Measurements from ENCODE around the gene FTCD.
A peak's percentile ranks its signal among the peaks of the same experiment; 100 is the strongest.

The FTCD gene

GRCh38 chr21:46154155-46154954 lies 1.0 kb downstream of the FTCD start:
- DNase-seq (ENCODE audit: low read depth in 2 of 2) = no peak

DNA sequence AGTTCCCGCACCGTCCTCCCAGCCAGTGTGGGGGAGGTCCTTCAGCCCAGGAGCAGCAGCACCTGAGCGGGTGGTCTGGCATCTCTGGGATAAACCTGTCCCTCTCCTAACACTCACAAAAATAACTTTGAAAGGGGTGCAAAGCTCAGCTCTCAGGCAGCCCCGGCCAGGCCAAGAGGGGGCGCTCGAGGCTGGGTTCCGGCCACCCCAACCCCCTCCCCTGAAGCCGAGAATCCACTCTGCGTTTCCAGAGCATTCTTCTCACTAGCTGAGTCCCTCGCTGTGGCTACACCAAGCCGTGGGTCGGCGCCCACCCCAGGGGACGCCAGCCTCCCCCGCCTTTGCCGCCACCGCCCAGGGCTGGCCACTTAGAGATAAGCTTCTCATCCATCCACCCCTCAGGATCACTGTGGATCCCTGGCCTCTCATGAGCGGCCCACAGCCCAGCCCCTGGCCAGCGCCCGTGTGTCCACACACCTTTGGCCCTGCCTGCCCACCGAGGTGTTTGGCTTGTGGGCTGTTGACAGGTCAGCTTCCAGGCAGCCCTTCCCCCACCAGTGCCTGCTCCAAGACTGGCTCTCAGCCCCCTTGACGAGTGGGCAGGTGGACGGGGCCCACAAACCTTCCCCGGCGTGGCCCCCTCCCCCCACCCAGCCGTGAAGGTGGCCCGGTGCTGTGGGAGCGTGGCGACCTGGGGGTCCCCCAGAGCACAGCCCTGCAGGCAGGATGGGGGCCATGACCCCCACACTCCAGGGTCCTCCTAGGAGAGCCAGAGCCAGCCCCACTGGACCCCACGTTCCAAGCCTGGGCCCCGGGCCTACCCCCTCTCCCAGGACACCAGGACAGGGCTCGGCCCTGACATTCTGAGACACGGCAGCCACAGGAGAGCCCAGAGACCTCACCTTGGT lies 1.9 kb downstream of the FTCD start:
- peak; percentile 47 to 68 for DNase-seq (ENCODE audit: low read depth in 2 of 2)

- no peak for DNase-seq (ENCODE audit: low read depth in 2 of 2)
Observed at GRCh38 chr21:46152927-46153246, 2.5 kb downstream of the FTCD start.

- DNase-seq (ENCODE audit: low read depth in 2 of 2) = no peak
Observed at GRCh38 chr21:46151989-46152926, 3.1 kb downstream of the FTCD start.

- no peak for DNase-seq (ENCODE audit: low read depth in 2 of 2)
Observed at GRCh38 chr21:46151261-46151988, 4.0 kb downstream of the FTCD start.

- DNase-seq (ENCODE audit: low read depth in 2 of 2) = no peak
Observed at GRCh38 chr21:46150491-46151121, 4.8 kb downstream of the FTCD start.

DNA sequence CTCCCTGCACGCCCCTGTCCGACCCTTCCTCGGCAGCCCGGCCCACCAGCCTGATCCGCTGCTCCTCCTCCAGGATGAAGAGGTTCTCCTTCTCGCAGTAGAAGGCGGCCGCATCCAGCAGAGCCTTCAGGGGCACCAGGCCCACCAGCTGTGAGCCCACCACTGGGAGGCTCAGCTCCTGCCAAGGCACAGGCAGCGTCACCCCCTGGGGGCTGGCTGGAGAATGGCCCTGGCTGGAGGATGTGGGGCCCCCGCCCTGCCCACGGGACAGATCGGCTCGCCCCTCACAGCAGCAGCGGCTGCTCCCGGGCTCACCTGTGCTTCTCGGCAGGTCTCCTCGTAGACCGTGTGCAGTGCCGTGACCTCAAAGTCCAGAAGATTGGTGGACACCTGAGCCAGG lies 5.3 kb downstream of the FTCD start:
- no peak for DNase-seq (ENCODE audit: low read depth in 2 of 2)

- DNase-seq (ENCODE audit: low read depth in 2 of 2) = no peak
Observed at GRCh38 chr21:46149205-46149901, 6.0 kb downstream of the FTCD start.

DNA sequence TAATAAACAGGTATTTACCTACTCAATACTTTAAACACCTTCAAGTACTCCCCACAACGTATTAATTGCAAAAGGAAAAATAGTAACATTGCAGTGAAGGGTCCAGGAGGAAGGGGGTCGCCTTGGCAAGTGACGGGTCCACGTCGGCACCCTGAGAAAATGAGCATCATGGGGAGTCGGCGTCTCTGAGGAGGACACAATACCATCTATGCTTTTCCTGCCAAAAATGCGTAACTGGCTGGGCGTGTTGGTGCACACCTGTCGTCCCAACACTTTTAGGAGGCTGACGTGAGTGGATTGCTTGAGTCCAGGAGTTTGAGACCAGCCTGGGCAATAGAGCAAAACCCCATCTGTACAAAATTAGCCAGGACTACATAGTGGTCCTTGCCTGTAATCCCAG lies 7.3 kb downstream of the FTCD start:
- no peak for DNase-seq (ENCODE audit: low read depth in 2 of 2)

GRCh38 chr21:46147429-46147828 lies 8.0 kb downstream of the FTCD start:
- DNase-seq (ENCODE audit: low read depth in 2 of 2) = peak; percentile 31 to 39

GRCh38 chr21:46146856-46147255 lies 8.5 kb downstream of the FTCD start:
- no peak for DNase-seq (ENCODE audit: low read depth in 2 of 2)

DNA sequence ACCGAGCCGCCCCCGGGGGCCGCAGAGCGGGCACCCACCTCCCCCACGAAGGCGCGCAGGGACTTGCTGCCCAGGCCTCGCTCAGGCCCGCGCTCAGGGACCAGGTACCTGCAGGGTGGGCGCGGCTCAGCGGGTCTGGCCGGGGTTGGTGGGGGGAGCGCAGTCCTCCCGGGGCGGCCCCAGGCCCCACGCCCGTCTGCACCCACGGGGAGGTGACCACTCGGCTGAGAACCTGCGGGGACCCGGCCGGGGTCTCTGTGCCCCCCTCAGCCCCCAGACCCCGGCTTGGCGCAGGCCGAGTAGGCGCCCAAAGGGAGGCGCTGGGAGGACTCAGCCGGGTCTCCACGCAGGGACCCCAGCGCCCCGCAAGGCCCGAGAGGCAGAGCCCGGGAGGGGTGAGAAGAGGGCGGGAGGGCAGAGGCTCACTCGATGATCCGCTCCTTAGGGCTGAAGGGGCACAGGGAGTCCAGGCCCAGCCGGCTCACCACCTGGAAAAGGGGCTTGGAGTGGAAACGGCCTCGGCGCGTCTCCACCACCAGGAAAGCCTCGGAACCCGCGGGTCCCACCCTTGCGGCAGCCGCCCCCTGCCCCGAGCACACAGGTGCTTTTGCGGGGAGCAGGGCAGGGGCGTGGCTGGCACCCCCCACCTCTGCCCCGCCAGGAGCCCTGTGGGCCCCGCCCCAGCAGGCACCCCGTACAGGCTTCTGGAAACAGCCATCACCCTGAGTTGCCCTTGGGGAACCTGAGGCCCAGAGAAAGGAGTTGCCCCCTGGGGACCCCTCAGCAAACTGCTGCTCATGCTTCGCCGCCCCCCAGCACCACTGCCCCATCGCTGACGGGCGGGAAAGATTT lies 9.3 kb downstream of the FTCD start:
- no peak for DNase-seq (ENCODE audit: low read depth in 2 of 2)

GRCh38 chr21:46145159-46145839 lies 10.1 kb downstream of the FTCD start:
- DNase-seq (ENCODE audit: low read depth in 2 of 2) = no peak

DNA sequence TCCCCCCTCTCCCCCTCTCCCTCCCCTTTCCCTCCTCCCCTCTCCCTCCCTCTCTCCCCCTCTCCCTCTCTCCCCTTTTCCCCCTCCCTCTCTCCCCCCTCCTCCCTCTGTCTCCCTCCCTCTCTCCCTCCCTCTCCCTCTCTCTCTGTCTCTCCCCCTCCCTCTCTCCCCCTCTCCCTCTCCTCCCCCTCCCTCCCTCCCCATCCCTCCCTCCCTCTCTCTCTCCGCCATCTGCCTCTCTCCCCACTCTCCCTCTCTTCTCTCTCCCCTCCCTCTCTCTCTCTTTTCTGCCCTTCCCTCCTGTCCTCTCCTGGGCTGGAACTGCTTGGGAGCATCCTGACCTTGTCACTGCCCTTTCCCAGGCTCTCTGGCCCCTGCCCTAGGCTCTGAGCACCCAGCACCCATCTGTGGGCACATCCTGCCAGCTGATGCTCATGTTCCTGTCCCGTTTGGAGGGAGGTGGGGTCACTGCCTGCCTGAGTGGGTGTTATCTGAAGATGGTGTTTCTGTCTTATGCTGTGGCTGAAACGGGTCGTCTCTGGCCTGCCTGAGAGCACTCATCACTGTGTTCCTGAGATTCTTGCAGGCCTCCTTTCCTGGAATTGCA lies 10.8 kb downstream of the FTCD start:
- no peak for DNase-seq (ENCODE audit: low read depth in 2 of 2)

DNA sequence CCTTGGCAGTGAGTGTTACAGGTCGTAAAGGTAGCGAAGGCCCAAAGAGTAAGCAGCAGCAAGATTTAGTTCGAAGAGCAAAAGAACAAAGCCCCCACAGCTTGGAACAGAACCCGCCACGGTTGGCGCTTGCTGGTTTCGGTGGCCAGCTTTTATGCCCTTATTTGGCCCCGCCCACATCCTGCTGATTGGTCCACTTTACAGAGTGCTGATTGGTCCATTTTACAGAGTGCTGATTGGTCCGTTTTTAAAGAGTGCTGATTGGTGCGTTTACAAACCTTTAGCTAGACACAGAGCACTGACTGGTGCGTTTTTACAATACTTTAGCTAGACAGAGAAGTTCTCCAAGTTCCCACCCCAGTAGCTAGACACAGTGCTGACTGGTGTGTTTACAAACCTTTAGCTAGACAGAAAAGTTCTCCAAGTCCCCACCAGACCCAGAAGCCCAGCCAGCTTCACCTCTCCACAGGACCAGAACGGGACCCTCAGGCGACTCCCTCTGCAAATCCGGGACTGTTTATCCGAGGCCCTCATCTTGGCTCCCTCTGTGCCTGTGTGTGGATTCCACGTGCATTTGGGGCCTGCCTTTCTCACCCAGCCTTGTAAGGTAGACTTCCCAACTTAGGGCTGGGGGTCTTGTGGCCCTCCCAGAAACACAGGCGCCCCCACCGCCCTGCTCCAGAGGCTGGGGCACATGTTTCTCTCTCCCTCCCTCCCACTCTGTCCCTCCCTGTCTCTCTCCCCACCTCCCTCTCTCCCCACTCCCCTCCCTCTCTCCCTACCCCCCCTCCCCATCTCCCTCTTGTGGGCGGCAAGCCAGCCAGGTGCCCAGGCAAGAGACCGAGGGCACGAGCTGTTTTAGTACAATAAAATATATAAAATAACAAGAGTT lies 12.6 kb downstream of the FTCD start:
- DNase-seq (ENCODE audit: low read depth in 2 of 2) = no peak

- no peak for DNase-seq (ENCODE audit: low read depth in 2 of 2)
Observed at GRCh38 chr21:46141767-46142581, 13.4 kb downstream of the FTCD start.

Measured in stimulated activated CD4-positive, alpha-beta T cell treated with anti-CD3 and anti-CD28 coated beads, Interleukin-4, amount 100 ng/mL, for 48 hours (primary cell).